Testis (tissue), 3 donors: ENCODE results near the gene VIM. TPM values are rescaled to one million over a fixed set of nuclear protein-coding genes. Genes with fewer than 3 reads are reported as not detected.

Source experiments
- DNase-seq: peaks from one replicate; pipeline ENCODE4 v3.0.0-alpha.2; 2019
- H3K27ac ChIP-seq, 2 donors: fragments of 200-600 bp; sonication (generic); one replicate each; pipeline ENCODE4 v1.5.1; 2019
- H3K27me3 ChIP-seq: fragments of 200-600 bp; sonication (generic); one replicate; pipeline ENCODE4 v1.5.1; 2019
- H3K36me3 ChIP-seq: fragments of 200-600 bp; sonication (generic); one replicate; pipeline ENCODE4 v1.5.1; 2017; ENCODE audit warnings: low read depth; ENCODE audit errors: missing control alignments
- H3K4me1 ChIP-seq: fragments of 200-600 bp; sonication (generic); one replicate; pipeline ENCODE4 v1.5.1; 2019
- H3K4me3 ChIP-seq, 2 donors: fragments of 200-600 bp; sonication (generic); one replicate each; pipeline ENCODE4 v1.5.1; 2017 to 2019
- H3K9me3 ChIP-seq: fragments of 200-600 bp; sonication (generic); one replicate; pipeline ENCODE4 v1.5.1; 2017
- CTCF ChIP-seq, 3 experiments: fragments of 450-650 bp in 2 of 3; fragments of 200-600 bp in 1 of 3; sonication (generic) in 1 of 3; IDR thresholded peaks; one replicate each; pipeline ENCODE4 v1.5.1; 2016 to 2019; ENCODE audit warnings: antibody characterized with exemption in 3 of 3, mild to moderate bottlenecking in 2 of 3, moderate library complexity in 1 of 3
- POLR2A ChIP-seq: fragments of 450-650 bp; IDR thresholded peaks from one replicate; pipeline ENCODE4 v1.6.1; 2017; ENCODE audit warnings: antibody characterized with exemption, mild to moderate bottlenecking, moderate library complexity
- WGBS, 2 donors: methylation state at CpG; one replicate each; pipeline ENCODE4 v1.1.5; 2018; 5-methylcytosine and 5-hydroxymethylcytosine counted together
- intact Hi-C: fragments of 100-400 bp; cut with DNase I; formaldehyde crosslinking; loops from one replicate; pipeline ENCODE4 v1.15.1; 2023; ENCODE audit warnings: low total_unique reads
- polyA plus RNA-seq: library from polyadenylated mRNA; stranded (reverse); fragments of 350-450 nt; fragmentation: Illumina TruSeq; extraction: RNeasy Lipid Tissue Mini Kit (QIAGEN cat#74804); gene quantifications from one replicate; pipeline ENCODE4 v1.2.3, GENCODE V29; 2014; ENCODE audit warnings: low read depth, low replicate concordance; ENCODE audit not compliant: insufficient read depth
- total RNA-seq, 2 donors: library from RNA; depleted of rRNA; stranded (reverse); fragments of >200 nt; gene quantifications; one replicate each; pipeline ENCODE4 v1.2.3, GENCODE V29; 2016

Gene VIM
- total and polyA plus RNA-seq, 3 donors from 2014 or later: 758 to 1,483 (median 938) TPM

GRCh38 chr10:17227367-17228090, 512 bp upstream of the VIM start:
- Histone ChIP-seq H3K4me1 (peaks cover 18% of the 10 kb centered on the region), H3K4me3 (peak overlapping the region; percentile 89 to 95), H3K9me3 (no peaks in the 10 kb centered on the region), H3K27me3 (no peaks in the 10 kb centered on the region), H3K27ac (peak overlapping the region; percentile 98 to 100), H3K36me3 (no peaks in the 10 kb centered on the region)
- no peak for TF ChIP-seq POLR2A
- peak; percentile 44 to 88 (median 60) for TF ChIP-seq CTCF (IDR thresholded peaks at IDR 0.05)
- DNase-seq: no peak
- WGBS, 2 donors: 3% methylated on average over 12 of the region's 12 CpGs
- intact Hi-C loops: no loop called here

- Histone ChIP-seq H3K27ac (peak overlapping the region; percentile 98 to 100), H3K36me3 (no peaks in the 10 kb centered on the region), H3K27me3 (no peaks in the 10 kb centered on the region), H3K4me3 (peak overlapping the region; percentile 89 to 95), H3K9me3 (no peaks in the 10 kb centered on the region), H3K4me1 (peaks cover 34% of the 10 kb centered on the region)
- WGBS, 2 donors: 0% methylated on average over 11 to 64 of the region's 72 CpGs
- peak; percentile 95 for DNase-seq
- TF ChIP-seq CTCF (IDR thresholded peaks at IDR 0.05): no peak
- intact Hi-C loops: no loop called here
Measured at GRCh38 chr10:17229016-17229716, 1.1 kb downstream of the VIM start.

- Histone ChIP-seq H3K27me3 (no peaks in the 10 kb centered on the region), H3K4me1 (peaks cover 39% of the 10 kb centered on the region), H3K36me3 (no peaks in the 10 kb centered on the region), H3K27ac (peak overlapping the region; percentile 98 to 100), H3K4me3 (peak overlapping the region; percentile 89 to 95), H3K9me3 (no peaks in the 10 kb centered on the region)
- no peak for TF ChIP-seq POLR2A
- no peak for TF ChIP-seq CTCF (IDR thresholded peaks at IDR 0.05)
- intact Hi-C loops: no loop called here
- no peak for DNase-seq
- 0% methylated on average over 6 to 21 of the region's 21 CpGs for WGBS, 2 donors
Measured at GRCh38 chr10:17229717-17229966, 1.6 kb downstream of the VIM start.

GRCh38 chr10:17229967-17230682, 2.1 kb downstream of the VIM start:
- H3K9me3 ChIP-seq: no peaks in the 10 kb centered on the region
- H3K27me3 ChIP-seq: no peaks in the 10 kb centered on the region
- TF ChIP-seq CTCF (IDR thresholded peaks at IDR 0.05) (no peak), POLR2A (no peak)
- DNase-seq: peak; percentile 87
- WGBS, 2 donors: 0% methylated on average over 39 of the region's 43 CpGs; no CpG with 5 or more reads in 1 of the 2 donors
- intact Hi-C loops: no loop called here
- H3K36me3 ChIP-seq: no peaks in the 10 kb centered on the region
- peak overlapping the region; percentile 98 to 100 for H3K27ac ChIP-seq
- peak overlapping the region; percentile 89 to 95 for H3K4me3 ChIP-seq
- H3K4me1 ChIP-seq: peaks cover 43% of the 10 kb centered on the region
